ENCODE results near the gene GXYLT2.

DNA sequence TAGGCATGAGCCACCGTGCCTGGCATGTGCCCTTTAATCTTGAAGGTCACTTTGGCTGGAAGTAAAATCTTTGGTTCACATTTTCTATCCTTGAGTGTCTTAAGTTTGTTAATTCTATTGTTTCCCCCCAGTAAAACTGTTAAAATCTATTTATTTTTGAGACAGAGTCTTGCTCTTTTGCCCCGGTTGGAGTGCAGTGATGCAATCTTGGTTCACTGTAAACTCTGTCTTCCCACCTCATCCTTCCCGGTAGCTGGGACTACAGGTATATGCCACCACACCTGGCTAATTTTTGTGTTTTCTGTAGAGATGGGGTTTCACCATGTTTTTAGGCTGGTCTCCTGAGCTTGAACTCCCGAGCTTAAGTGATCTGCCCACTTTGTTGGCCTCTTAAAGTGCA is 116.5 kb downstream of the GXYLT2 start:
- TF ChIP-seq CTCF (IDR thresholded peaks at IDR 0.05) (no peak), POLR2A (IDR thresholded peaks at IDR 0.05) (no peak), POLR2AphosphoS5 (IDR thresholded peaks at IDR 0.05; ENCODE audit: insufficient read depth in 1 of 2, low read depth in 1 of 2) (no peak)
